CD4-positive, alpha-beta T cell treated with Interleukin-1 beta for 1 hour (primary cell): ENCODE results near the gene UBE3D.
"Not testable (repeated sequence)": the region's sequence is repeated elsewhere in the genome, so short reads cannot be mapped to it uniquely, and the experiment has no call there.

Experiments
- DNase-seq, 2 donors: peaks; one replicate each; pipeline ENCODE4 v3.0.0-alpha.2; 2020 to 2022

UBE3D gene

DNA sequence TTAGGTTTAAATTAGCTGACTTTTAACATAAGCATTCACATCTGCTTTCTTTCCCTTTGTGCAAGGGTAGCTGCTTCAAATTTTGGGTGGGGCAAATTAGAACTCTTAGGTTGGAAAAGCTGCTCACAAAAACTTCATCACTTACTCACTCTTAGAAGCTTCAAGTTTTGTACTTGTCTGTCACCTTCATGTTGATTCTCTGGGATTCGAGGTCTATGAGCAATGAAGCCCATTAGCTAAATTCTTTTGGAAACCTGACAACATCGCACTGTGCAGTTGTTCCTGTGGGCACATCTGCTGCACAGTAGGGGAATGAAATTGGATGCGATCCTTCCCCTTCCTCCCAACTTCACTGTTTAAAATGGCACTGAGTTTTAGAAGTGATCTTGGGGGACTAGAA, 156.1 kb downstream of the UBE3D start:
- no peak for DNase-seq

GRCh38 chr6:82908661-82909060, 157.0 kb downstream of the UBE3D start:
- DNase-seq, result no peak

- no peak for DNase-seq
Measured at GRCh38 chr6:82906951-82907350, 158.7 kb downstream of the UBE3D start.

DNA sequence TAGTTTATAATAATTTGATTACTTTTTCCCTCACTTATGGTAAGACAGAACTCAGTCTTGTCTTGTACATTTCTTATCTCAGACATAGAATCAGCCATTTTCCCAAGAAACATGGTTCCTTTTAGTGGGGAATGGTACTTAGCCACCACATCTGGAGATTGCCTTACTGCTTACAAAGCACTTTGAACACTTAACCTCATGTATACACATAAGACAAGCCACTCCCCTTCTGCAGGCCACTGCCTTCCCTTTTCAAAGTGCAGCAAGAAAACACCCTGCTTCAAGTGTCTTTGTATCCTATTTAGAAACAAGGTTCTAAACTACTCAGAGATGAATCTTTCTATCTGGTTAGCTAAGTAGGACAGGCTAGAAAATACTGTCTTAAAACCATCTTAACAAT, 159.2 kb downstream of the UBE3D start:
- no peak for DNase-seq

- no peak for DNase-seq
Measured at GRCh38 chr6:82904860-82905259, 160.8 kb downstream of the UBE3D start.

GRCh38 chr6:82904257-82904656, 161.4 kb downstream of the UBE3D start:
- no peak for DNase-seq

DNA sequence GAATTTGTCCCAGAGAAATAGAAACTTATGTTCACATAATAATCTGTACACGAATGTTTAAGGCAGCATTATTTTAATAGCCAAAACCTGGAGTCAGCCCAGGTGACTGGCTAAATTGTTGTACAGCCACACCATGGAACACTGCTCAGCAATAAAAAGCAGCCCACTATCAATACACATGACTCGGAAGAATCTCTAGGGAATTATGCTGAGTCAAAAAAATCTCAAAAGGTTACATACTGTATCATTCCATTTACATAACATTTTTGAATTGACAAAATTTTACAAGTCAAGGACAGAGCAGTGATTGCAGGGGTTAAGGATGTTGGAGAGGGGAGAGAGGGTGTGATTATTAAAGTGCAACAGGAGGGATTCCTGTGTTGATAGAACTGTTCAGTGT, 163.4 kb downstream of the UBE3D start:
- DNase-seq, result no peak

DNA sequence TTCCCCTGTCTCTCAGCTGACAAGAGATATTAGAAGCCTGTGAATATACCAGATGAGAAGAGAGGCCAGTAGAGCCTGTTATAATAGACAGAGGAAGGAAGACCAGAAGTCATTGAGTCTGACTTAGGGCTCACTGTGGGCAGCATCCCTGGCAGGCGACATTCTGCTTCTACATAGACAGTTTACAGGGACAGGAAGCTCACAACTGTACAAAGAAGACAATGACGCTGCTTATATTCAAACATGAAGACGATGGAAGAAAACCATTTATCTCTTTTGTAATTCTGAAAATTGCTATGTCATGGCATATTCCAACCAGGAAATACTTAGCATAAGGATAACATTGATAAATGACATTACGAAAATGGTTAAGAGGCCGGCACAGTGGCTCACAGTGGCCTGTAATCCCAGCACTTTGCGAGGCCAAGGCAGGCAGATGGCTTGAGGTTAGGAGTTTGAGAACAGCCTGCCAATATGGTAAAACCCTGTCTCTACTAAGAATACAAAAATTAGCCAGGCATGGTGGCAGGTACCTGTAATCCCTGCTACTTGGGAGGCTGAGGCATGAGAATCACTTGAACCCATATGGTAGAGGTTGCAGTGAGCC, 170.9 kb downstream of the UBE3D start:
- no peak for DNase-seq

- DNase-seq, result no peak
Measured at GRCh38 chr6:82893889-82894652, 171.6 kb downstream of the UBE3D start.

DNA sequence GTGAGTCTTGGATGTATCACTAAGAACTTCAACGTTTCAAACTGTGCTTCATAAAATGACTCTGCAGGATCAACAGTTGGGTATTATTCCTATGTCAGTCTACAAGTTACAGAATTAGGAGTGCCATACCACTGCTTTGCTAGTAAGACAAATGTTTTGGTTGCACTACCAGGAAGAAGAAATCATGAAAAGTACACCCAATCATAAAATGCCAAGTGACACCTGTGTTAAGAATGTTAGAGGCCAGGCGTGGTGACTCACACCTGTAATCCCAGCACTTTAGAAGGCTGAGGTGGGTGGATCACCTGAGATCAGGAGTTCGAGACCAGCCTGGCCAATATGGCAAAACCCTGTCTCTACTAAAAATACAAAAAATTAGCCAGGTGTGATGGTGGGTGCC, 174.1 kb downstream of the UBE3D start:
- not testable (repeated sequence) for DNase-seq

DNA sequence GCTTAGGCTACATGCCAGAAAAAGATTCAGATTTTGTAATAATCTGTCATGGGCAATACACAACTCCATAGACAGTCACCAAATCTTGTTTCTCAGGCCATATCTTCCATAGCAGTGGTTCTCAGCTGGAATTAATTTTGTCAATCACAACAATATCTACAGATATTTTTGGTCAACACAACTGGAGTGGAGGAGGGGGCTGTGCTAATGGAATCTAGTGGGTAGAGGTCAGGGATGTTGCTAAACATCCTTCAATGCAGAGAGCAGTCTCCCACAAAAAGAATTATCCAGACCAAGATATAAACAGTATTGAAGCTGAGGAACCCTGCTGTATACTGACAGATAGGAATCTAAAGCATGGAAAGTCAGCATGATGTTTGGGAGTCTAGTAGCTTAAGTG, 174.6 kb downstream of the UBE3D start:
- no peak for DNase-seq

GRCh38 chr6:82890240-82890639, 175.4 kb downstream of the UBE3D start:
- no peak for DNase-seq

DNA sequence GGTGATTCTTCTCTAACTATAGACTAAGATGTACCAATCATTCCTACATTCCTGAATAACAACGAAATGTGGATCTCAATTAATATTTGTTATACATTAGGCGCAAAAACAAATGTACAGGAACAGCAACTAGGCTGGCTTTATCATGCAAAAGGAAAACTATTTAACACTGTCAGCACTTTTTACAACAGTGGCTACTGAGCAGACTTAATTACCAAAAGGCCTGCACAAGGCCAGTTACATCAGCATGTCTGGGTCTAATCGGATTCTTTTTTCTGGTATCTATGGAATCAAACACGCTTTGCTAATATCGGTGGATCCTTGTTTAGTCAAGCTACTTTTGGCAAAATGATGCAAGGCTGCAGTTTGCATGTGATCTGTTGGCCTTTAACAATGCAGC, 176.5 kb downstream of the UBE3D start:
- no peak for DNase-seq

DNA sequence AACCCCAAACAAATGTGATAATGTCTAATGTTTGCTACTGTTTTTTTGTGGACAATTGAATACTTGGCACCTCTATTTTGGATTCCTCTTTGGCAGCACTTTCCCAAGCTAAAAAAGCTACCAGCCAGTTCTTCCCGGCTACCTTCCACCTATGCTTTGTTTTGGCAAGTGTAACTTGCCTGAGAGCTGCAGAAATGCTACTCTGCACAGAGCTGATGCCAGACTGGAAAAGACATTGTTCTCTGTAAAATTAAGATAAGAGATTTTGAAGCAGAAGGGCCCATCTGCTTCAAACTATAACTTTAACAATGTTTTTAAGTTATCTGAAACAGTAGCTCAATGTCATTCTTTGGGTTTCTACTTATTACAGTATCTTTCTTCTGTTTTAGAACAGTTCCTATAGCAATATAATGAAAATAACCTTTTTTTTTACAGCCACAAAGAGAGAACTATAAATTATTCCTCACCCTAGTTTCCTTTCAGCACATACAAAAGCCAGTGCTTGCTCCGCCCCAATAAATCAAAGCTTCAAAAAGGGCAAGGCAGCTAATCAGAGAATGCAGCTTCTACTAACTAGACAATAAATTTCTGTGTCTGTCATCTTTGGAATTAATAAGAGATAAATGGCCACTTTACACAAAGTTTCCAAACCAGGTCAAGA, 183.1 kb downstream of the UBE3D start:
- no peak for DNase-seq

GRCh38 chr6:82881519-82881918, 184.1 kb downstream of the UBE3D start:
- DNase-seq, result no peak

- no peak for DNase-seq
Measured at GRCh38 chr6:82878812-82879211, 186.8 kb downstream of the UBE3D start.

- no peak for DNase-seq
Measured at GRCh38 chr6:82877213-82878195, 188.1 kb downstream of the UBE3D start.

GRCh38 chr6:82875573-82876185, 190.0 kb downstream of the UBE3D start:
- no peak for DNase-seq

DNA sequence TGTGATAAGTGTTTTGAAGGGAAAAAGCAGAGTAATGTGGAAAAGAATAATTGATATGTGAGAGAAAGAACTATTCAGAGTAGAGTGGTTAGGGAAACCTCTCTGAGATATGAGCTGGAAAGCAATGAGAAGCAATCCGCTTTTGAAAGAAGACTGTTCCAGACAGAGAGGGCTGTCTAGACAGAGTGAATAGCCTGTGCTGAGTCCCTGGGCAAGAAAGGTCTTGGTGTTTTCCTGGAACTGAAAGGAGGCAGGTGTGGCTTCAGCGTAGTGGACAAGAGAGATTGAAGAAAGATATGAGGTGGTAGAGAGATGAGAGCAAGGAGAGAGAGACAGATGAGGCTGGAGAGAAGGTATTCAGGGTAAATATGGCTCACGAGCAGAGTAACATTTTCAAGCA, 190.8 kb downstream of the UBE3D start:
- DNase-seq, result no peak

- DNase-seq, result no peak
Measured at GRCh38 chr6:82872185-82872584, 193.5 kb downstream of the UBE3D start.

- no peak for DNase-seq
Measured at GRCh38 chr6:82870582-82871172, 195.0 kb downstream of the UBE3D start.

DNA sequence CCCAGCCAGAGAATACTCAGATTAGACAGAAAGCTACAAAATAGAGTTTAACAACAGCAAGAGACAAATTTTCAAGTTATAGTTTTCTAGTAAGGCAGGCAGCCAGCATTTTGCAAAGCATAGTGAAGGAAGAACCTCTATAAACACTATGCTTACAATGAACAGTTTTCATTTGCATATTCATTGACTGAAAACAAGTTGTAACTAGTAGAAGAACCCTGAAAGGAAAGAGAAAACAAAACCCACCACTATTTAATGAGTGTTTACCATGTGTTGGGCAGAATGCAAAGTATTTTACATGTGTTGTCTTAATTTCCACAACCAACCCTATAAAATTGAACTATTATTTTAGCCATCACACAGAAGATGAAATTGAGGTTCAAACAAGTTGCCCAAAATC, 196.1 kb downstream of the UBE3D start:
- DNase-seq, result no peak
